ENCODE measurements around the gene ZCCHC10.

Gene ZCCHC10

DNA sequence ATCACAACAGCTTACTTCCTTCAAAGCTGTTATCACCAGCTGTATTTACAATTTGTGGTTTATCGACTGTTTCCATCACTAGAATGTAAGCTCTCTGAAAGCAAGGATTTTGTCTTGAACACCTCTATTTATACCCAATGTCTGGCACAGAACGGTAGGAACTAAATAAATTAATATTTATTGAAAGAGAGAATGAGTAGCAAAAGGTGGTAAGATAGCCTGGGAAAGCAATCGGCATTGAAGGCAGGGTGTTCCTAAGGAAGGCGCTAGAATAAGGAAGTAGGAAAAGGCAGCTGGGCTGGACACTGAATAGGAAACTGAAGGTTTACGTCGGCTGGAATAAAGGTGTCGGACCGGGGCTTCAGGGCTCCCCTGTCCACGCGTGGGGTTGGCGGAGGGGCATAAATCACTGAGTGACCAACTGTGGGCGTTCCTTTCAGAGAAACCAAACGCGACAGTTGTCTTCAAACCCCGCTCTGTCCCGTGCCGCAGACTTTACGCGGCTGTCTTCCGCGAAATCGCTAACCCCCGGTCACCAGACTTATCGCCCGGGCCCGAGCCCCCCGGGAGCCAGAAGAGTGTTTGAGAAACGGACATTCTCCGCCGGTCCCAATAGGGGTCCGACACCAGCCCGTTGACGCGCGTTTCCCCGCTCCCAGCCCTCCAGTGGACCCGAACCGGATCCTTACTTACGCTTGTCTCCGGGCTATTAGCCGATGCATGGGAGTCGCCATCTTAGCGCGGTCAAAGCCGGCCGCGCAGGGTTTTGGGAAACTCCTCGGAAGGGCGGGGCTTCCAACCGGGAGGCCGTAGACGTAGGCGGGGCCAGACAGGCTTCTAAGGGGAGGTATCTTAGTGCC is at the start of gene ZCCHC10:
Gene ZCCHC10 (minus strand): TSS at position 746 of the 860 bp plus-strand sequence. CDS start 12 bp downstream, at position 734.
- TF ChIP-seq, protein P1, sequence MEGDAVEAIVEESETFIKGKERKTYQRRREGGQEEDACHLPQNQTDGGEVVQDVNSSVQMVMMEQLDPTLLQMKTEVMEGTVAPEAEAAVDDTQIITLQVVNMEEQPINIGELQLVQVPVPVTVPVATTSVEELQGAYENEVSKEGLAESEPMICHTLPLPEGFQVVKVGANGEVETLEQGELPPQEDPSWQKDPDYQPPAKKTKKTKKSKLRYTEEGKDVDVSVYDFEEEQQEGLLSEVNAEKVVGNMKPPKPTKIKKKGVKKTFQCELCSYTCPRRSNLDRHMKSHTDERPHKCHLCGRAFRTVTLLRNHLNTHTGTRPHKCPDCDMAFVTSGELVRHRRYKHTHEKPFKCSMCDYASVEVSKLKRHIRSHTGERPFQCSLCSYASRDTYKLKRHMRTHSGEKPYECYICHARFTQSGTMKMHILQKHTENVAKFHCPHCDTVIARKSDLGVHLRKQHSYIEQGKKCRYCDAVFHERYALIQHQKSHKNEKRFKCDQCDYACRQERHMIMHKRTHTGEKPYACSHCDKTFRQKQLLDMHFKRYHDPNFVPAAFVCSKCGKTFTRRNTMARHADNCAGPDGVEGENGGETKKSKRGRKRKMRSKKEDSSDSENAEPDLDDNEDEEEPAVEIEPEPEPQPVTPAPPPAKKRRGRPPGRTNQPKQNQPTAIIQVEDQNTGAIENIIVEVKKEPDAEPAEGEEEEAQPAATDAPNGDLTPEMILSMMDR (conservative IDR thresholded peaks at IDR 0.05; ENCODE audit: low read depth, low read length) = no peak
- DNase-seq (ENCODE audit: low read depth) = peak; percentile 95
- H3K4me3 ChIP-seq (ENCODE audit: low read depth, low read length) = peak within 1 kb of the TSS; percentile 96

DNA sequence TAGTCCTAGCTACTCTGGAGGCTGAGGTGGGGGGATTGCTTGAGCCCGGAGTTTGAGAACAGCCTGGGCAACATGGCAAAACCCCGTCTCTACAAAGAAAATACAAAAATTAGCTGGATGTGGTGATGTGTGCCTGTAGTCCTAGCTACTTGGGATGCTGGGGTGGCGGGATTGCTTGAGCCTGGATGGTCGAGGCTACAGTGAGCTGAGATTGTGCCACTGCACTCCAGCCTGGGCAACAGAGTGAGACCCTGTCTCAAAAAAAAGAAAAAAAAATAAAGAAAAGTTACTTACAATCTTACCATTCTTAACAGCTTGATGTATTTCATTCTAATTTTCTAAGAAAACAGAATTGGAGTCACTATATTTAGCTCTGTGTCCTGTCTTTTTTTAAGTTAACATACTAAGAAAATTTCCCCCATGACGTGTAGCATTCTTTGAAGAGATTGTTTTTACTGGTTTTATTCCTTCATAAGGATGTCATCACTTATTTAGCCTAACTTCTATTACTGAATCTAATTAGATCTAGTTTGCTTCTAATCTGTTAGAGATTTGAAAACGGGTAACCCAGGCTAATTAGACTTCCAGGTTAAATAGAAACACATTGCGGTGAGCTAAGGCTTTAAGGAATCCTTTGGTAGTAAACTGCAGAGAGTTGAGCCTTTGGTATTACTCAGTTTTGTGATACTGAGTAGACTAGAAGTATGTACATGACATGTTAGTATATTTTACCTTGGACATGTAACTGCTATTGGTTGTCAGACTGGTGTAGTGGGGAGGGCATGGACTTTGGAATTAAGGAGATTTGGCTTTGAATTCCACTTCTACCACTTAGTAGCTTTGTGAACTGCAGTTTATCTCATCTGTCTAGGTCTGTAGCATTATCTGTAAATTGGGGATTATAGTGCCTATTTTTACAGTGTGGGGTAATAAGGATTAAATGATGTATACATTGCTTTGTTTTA is 49.5 kb upstream of the ZCCHC10 start:
- TF ChIP-seq, protein P1 (conservative IDR thresholded peaks at IDR 0.05; ENCODE audit: low read depth, low read length) = no peak
- DNase-seq (ENCODE audit: low read depth) = no peak
- H3K4me3 ChIP-seq (ENCODE audit: low read depth, low read length) = no peak overlapping the region

DNA sequence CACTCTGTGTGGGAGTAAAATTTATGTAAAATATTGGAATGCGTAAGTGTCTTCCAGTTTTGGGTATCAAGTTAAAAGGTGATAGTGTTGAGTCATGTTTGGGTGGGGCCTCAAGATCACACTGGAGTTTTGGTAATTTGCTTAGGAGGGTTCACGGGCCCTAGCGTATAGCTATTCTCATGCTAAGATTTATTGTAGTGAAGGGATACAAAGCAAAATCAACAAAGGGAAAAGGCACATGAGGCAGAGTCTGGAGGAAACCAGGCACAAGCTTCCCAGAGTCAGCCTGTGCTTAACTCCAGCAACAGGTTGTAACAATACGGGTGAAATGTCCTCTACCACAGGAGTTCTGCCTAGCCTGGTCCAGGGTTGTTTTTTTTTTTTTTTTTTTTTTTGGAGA is 45.7 kb upstream of the ZCCHC10 start:
- no peak for DNase-seq (ENCODE audit: low read depth)
- H3K4me3 ChIP-seq (ENCODE audit: low read depth, low read length) = no peak overlapping the region
- TF ChIP-seq, protein P1 (conservative IDR thresholded peaks at IDR 0.05; ENCODE audit: low read depth, low read length) = no peak

DNA sequence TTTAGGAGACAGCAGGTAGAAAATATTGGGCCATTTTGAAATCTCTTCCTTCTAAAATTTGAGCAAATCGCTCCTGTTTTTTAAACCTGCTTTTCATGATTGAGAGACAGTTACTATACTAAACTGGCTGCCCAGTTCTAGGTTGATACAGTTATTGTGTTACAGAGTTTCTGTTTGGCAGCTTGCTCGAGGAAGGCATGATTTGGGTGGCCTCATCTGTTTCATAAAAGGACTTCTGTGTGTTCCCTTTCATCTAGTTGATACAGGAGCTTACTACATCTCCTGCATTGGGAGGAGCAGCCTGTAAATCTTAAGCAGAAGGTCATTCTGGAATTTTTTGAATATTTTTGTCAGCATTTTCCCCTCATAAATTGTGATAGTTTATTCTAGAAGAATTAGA is 39.7 kb upstream of the ZCCHC10 start:
- no peak overlapping the region for H3K4me3 ChIP-seq (ENCODE audit: low read depth, low read length)
- TF ChIP-seq, protein P1 (conservative IDR thresholded peaks at IDR 0.05; ENCODE audit: low read depth, low read length) = no peak
- no peak for DNase-seq (ENCODE audit: low read depth)

DNA sequence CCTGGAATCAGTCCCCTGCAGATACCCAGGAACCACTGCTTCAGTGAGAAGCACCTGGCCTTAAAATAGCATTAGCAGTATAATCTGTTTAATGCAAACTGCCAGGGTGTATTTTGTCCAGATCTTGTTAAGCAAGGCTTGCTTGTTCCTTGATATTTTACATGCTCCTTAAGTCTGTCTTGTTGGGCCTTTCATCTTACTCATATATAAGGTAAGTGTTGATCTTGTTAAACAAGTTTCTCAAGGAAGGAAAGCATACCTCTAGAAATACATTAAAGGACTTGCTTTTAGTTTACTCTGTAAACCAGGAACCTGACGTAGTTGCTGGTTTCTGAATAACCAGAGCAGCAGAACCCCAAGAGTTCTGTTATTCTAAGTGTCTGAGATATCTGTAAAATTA is 39.1 kb upstream of the ZCCHC10 start:
- H3K4me3 ChIP-seq (ENCODE audit: low read depth, low read length) = no peak overlapping the region
- no peak for DNase-seq (ENCODE audit: low read depth)
- TF ChIP-seq, protein P1 (conservative IDR thresholded peaks at IDR 0.05; ENCODE audit: low read depth, low read length) = no peak

DNA sequence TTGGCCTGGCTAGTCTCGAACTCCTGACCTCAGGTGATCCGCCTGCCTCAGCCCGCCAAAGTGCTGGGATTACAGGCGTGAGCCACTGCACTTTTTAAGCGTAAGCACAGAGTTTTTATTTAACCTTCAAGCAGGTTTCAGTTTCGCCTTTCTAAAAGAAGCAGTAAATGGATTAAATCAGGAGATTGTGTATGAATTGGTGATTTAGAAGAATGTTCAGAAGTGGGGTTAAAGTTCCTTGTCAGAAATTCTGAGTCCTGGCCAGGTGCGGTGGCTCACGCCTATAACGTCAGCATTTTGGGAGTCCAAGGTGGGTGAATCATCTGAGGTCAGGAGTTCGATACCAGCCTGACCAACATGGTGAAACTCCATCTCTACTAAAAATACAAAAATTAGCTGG is 37.6 kb upstream of the ZCCHC10 start:
- H3K4me3 ChIP-seq (ENCODE audit: low read depth, low read length) = no peak overlapping the region
- DNase-seq (ENCODE audit: low read depth) = no peak
- TF ChIP-seq, protein P1 (conservative IDR thresholded peaks at IDR 0.05; ENCODE audit: low read depth, low read length) = no peak

Measured in choroid plexus epithelial cell (primary cell).